GM12878 (cell line): ENCODE measurements around the gene HYCC2. TPM values are rescaled to one million over a fixed set of nuclear protein-coding genes. Genes with fewer than 3 reads are reported as not detected.

ENCODE experiments used
- ATAC-seq: fragments of 200-7000 bp; cut with Tn5 transposase; 3 replicates; pipeline ENCODE4 v1.9.1; 2020; ENCODE audit warnings: mild to moderate bottlenecking, moderate library complexity
- BruUV-seq: library from RNA; stranded (reverse); fragments of 400-500 nt; replicated peaks from 2 replicates; lab custom pipeline; 2021; lab: Mats Ljungman, UMichigan
- CTCF ChIA-PET: fragments of 300-600 bp; sonication (Branson Sonifier 250); formaldehyde crosslinking; extraction: SDS; loops from one replicate; lab custom pipeline; 2021; ENCODE audit warnings: inconsistent platforms; lab: Yijun Ruan, JAX
- POLR2A ChIA-PET: fragments of 350-600 bp; formaldehyde crosslinking; extraction: SDS; loops from one replicate; lab custom pipeline; 2021; ENCODE audit warnings: inconsistent platforms; lab: Charles Lee
- RAD21 ChIA-PET: fragments of 300-600 bp; sonication (Branson Sonifier 250); formaldehyde crosslinking; loops from one replicate; lab custom pipeline; 2023; ENCODE audit warnings: antibody characterized with exemption; ENCODE audit not compliant: unreplicated experiment; lab: Charles Lee
- SMC1A ChIA-PET: fragments of 300-600 bp; sonication (Branson Sonifier 250); formaldehyde crosslinking; loops from one replicate; lab custom pipeline; 2023; ENCODE audit not compliant: unreplicated experiment, uncharacterized antibody; lab: Charles Lee
- DNase-seq: peaks from one replicate; pipeline ENCODE4 v3.0.0-alpha.2; 2011; ENCODE audit warnings: low read depth, low spot score
- FAIRE-seq: peaks from 3 replicates; lab custom pipeline; 2011; peaks lifted over from hg19 to GRCh38; lab: Jason Lieb, UNC
- H2AFZ ChIP-seq: 2 replicates; pipeline ENCODE4 v1.6.0; 2011; ENCODE audit warnings: low read depth, low read length, control low read depth; ENCODE audit not compliant: control insufficient read depth
- H3K27ac ChIP-seq: 2 replicates; pipeline ENCODE4 v1.5.1; 2011; ENCODE audit warnings: control low read depth; ENCODE audit not compliant: control insufficient read depth, insufficient read depth
- H3K27me3 ChIP-seq, 2 experiments: replicated peaks in 1 of 2; 2 replicates each; pipeline versions ENCODE4 v1.6.0 to v1.6.1; 2011; ENCODE audit warnings: low read length in 1 of 2; ENCODE audit not compliant: control insufficient read depth in 2 of 2, insufficient read depth in 2 of 2
- H3K36me3 ChIP-seq, 2 experiments: 2 replicates each; pipeline ENCODE4 v1.5.1; 2011; ENCODE audit warnings: low read length in 1 of 2; ENCODE audit not compliant: control insufficient read depth in 2 of 2, insufficient read depth in 2 of 2
- H3K4me1 ChIP-seq: 2 replicates; pipeline ENCODE4 v1.6.1; 2011; ENCODE audit warnings: mild to moderate bottlenecking, low read length, moderate library complexity, mixed read lengths; ENCODE audit not compliant: control insufficient read depth, insufficient read depth
- H3K4me2 ChIP-seq: 2 replicates; pipeline ENCODE4 v1.6.0; 2011; ENCODE audit warnings: control low read depth; ENCODE audit not compliant: control insufficient read depth, insufficient read depth
- H3K4me3 ChIP-seq: fragments of 200-600 bp; sonication (generic); 2 replicates; pipeline ENCODE4 v1.5.1; 2016
- H3K79me2 ChIP-seq: 2 replicates; pipeline ENCODE4 v1.6.0; 2011; ENCODE audit warnings: low read length; ENCODE audit not compliant: control insufficient read depth, insufficient read depth
- H3K9ac ChIP-seq: 2 replicates; pipeline ENCODE4 v1.8.0; 2011; ENCODE audit warnings: low read length, control low read depth, mixed read lengths; ENCODE audit not compliant: control insufficient read depth, insufficient read depth
- H3K9me3 ChIP-seq: replicated peaks from 3 replicates; pipeline ENCODE4 v1.5.1; 2011; ENCODE audit warnings: mild to moderate bottlenecking, low read length; ENCODE audit not compliant: control insufficient read depth, insufficient read depth
- H4K20me1 ChIP-seq: 2 replicates; pipeline ENCODE4 v1.6.0; 2011; ENCODE audit not compliant: control insufficient read depth, insufficient read depth
- NKRF ChIP-seq: fragments of 450-650 bp; conservative IDR thresholded peaks from 2 replicates; pipeline ENCODE4 v1.6.1; 2017; ENCODE audit warnings: mild to moderate bottlenecking, moderate library complexity
- ZBTB4 ChIP-seq: fragments of 450-650 bp; formaldehyde crosslinking; IDR thresholded peaks from 2 replicates; pipeline ENCODE4 v1.4.0; 2022; ENCODE audit warnings: mild to moderate bottlenecking, moderate library complexity
- WGBS: methylation state at CpG from one replicate; pipeline ENCODE4 v1.1.6; 2016; ENCODE audit warnings: low lambda C conversion rate; ENCODE audit not compliant: insufficient replicate concordance, insufficient coverage; ENCODE audit errors: missing lambda C conversion rate; 5-methylcytosine and 5-hydroxymethylcytosine counted together
- in situ Hi-C: fragments of 300-500 bp; cut with MboI; formaldehyde crosslinking; loops from 9 replicates; pipeline ENCODE4 v1.14.3; 2018; ENCODE audit warnings: mixed read lengths
- intact Hi-C: fragments of 100-400 bp; cut with micrococcal nuclease; formaldehyde crosslinking; loops from one replicate; pipeline ENCODE4 v1.14.2; 2022; ENCODE audit not compliant: unreplicated experiment
- polyA plus RNA-seq, 11 experiments: library from polyadenylated mRNA; depleted of rRNA in 4 of 11; unstranded in 6 of 11; stranded (reverse) in 5 of 11; fragments of >200 nt; fragmentation: Nextera tagmentation in 4 of 11; fragmentation: Illumina TruSeq in 1 of 11; extraction: Ambion mirVana in 4 of 11; extraction: Trizol in 1 of 11; gene quantifications; 1 replicate in 1 of 11; 2 replicates in 10 of 11; pipeline versions ENCODE4 v1.2.1 to v1.2.3, GENCODE V29; 2011 to 2016; ENCODE audit warnings: inconsistent platforms in 2 of 11, missing spikeins in 2 of 11, low read depth in 1 of 11
- total RNA-seq, 4 experiments: library from RNA; depleted of rRNA in 3 of 4; stranded (reverse); fragments of >200 nt in 3 of 4; fragmentation: Illumina TruSeq in 1 of 4; extraction: Trizol in 1 of 4; gene quantifications; 2 replicates each; pipeline versions ENCODE4 v1.2.1 to v1.2.3, GENCODE V29; 2013 to 2021

Gene HYCC2
- total and polyA plus RNA-seq, 10 of the 15 experiments (the other 5 are each of a cell fraction or from before 2014, with no cell fraction given), result 3.4 to 17.4 (median 8.0) TPM

GRCh38 chr2:201107624-201108023 lies 36.2 kb upstream of the HYCC2 start (continued):
- TF ChIP-seq ZBTB4 (CRISPR knock-in tag), result no peak

GRCh38 chr2:201105759-201106158 lies 34.3 kb upstream of the HYCC2 start:
- no peaks in the 10 kb centered on the region for H3K9me3 ChIP-seq

More at GRCh38 chr2:201105759-201106158, 34.3 kb upstream of the HYCC2 start:
- no peaks in the 10 kb centered on the region for H3K27me3 ChIP-seq
- no peaks in the 10 kb centered on the region for H4K20me1 ChIP-seq
- H3K27ac ChIP-seq, result no peak overlapping the region
- ChIA-PET RAD21 (interaction anchor here (1.3 kb wide), 1 partner anchor 35 kb away, joined by 3 read pairs; the partner anchor contains the start of gene HYCC2), POLR2A (no interaction called here), CTCF (interaction anchor here (1.2 to 1.8 kb wide), 2 partner anchors 10 to 27 kb away, joined by 3 to 9 read pairs; partner anchors contain the start of gene CFLAR), SMC1A (no interaction called here)
- ATAC-seq (no peak), DNase-seq (no peak), FAIRE-seq (no peak)
- WGBS, result 100% methylated on average over 1 of the region's 1 CpG
- in situ Hi-C loops (no loop called here), intact Hi-C loops (no loop called here)
- no peak overlapping the region for H3K4me2 ChIP-seq
- H2AFZ ChIP-seq, result no peak overlapping the region
- no TSS peak for BruUV-seq
- no peak overlapping the region for H3K9ac ChIP-seq
- H3K79me2 ChIP-seq, result no peaks in the 10 kb centered on the region
- H3K4me1 ChIP-seq, result no peaks in the 10 kb centered on the region
- H3K4me3 ChIP-seq, result no peak overlapping the region
- TF ChIP-seq NKRF, result no peak
- H3K36me3 ChIP-seq, result no peaks in the 10 kb centered on the region
